NCI-H187 (cell line): ENCODE measurements around the gene BTBD16.

Source experiments
- DNase-seq, 2 experiments: peaks; one replicate each; lab custom pipeline; 2025; lab: John Stamatoyannopoulos, UW

The BTBD16 gene

GRCh38 chr10:122273966-122274545 is 3.0 kb downstream of the BTBD16 start:
- no peak for DNase-seq

- DNase-seq: no peak
Measured at GRCh38 chr10:122276611-122277208, 5.6 kb downstream of the BTBD16 start.

GRCh38 chr10:122277526-122278136 is 6.5 kb downstream of the BTBD16 start:
- no peak for DNase-seq

- no peak for DNase-seq
Measured at GRCh38 chr10:122279725-122280141, 8.6 kb downstream of the BTBD16 start.

GRCh38 chr10:122280156-122280555 is 9.1 kb downstream of the BTBD16 start:
- no peak for DNase-seq

GRCh38 chr10:122281018-122281626 is 10.0 kb downstream of the BTBD16 start:
- DNase-seq: no peak

- no peak for DNase-seq
Measured at GRCh38 chr10:122281751-122282150, 10.7 kb downstream of the BTBD16 start.

- DNase-seq: no peak
Measured at GRCh38 chr10:122282253-122282671, 11.2 kb downstream of the BTBD16 start.

GRCh38 chr10:122282909-122283308 is 11.8 kb downstream of the BTBD16 start:
- no peak for DNase-seq

- DNase-seq: no peak
Measured at GRCh38 chr10:122285506-122286444, 14.7 kb downstream of the BTBD16 start.

GRCh38 chr10:122286867-122287266 is 15.8 kb downstream of the BTBD16 start:
- no peak for DNase-seq

GRCh38 chr10:122287570-122287969 is 16.5 kb downstream of the BTBD16 start:
- DNase-seq: no peak

- DNase-seq: no peak
Measured at GRCh38 chr10:122288262-122288661, 17.2 kb downstream of the BTBD16 start.

GRCh38 chr10:122288917-122289316 is 17.8 kb downstream of the BTBD16 start:
- no peak for DNase-seq

- DNase-seq: no peak
Measured at GRCh38 chr10:122290334-122290733, 19.2 kb downstream of the BTBD16 start.

GRCh38 chr10:122290833-122291532 is 19.9 kb downstream of the BTBD16 start:
- DNase-seq: no peak

- DNase-seq: no peak
Measured at GRCh38 chr10:122291739-122292138, 20.6 kb downstream of the BTBD16 start.

GRCh38 chr10:122292376-122292775 is 21.3 kb downstream of the BTBD16 start:
- no peak for DNase-seq

- DNase-seq: no peak
Measured at GRCh38 chr10:122293156-122293960, 22.3 kb downstream of the BTBD16 start.

- DNase-seq: no peak
Measured at GRCh38 chr10:122293961-122294380, 22.9 kb downstream of the BTBD16 start.
